ENCODE results near the gene NTM. TPM values are rescaled to one million over a fixed set of nuclear protein-coding genes. Genes with fewer than 3 reads are reported as not detected.

NTM gene
- total and polyA plus RNA-seq, 2 of the 8 experiments (the other 6 are each of a cell fraction or from before 2014, with no cell fraction given) = 13.4 to 20.0 TPM

GRCh38 chr11:132122735-132123134, 752.3 kb downstream of the NTM start:
- Histone ChIP-seq H2BK15ac (ENCODE audit: low read length) (0 out of 2 replicates have a peak overlapping the region, but pooled peaks have one; percentile 36), H3K14ac (ENCODE audit: insufficient read length) (no peak overlapping the region), H4K8ac (ENCODE audit: extremely low read depth, insufficient read depth, low read length) (no peak overlapping the region), H3K27ac (ENCODE audit: low read depth, low read length) (no peak overlapping the region), H3K4me2 (ENCODE audit: insufficient read depth in 1 of 2, low read depth in 2 of 2, low read length in 2 of 2) (no peak overlapping the region), H4K91ac (replicated peaks; ENCODE audit: insufficient read length, low read length) (peak overlapping the region; percentile 38), H3K23me2 (ENCODE audit: low read depth, low read length) (peaks cover 15% of the 10 kb centered on the region), H3K79me1 (ENCODE audit: low read depth, low read length) (peaks cover 2% of the 10 kb centered on the region; the same call in 1 of the 2 replicates), H3K18ac (ENCODE audit: extremely low read depth, low read length) (no peak overlapping the region; the same call in 1 of the 2 replicates), H4K20me1 (replicated peaks in 1 of 2; ENCODE audit: control insufficient read depth in 1 of 2, insufficient read depth in 2 of 2, low read length in 2 of 2) (peaks cover 0 to 7% of the 10 kb centered on the region in 2 experiments), H3K23ac (ENCODE audit: insufficient read length) (no peak overlapping the region), H2BK12ac (ENCODE audit: low read depth, low read length) (0 out of 2 replicates have a peak overlapping the region, but pooled peaks have one; percentile 5), H2AK5ac (ENCODE audit: low read depth, low read length) (no peak overlapping the region), H2AFZ (ENCODE audit: low read length) (no peak overlapping the region), H2BK5ac (ENCODE audit: low read depth, low read length) (no peak overlapping the region), H3K36me3 (ENCODE audit: control insufficient read depth in 2 of 4, insufficient read depth in 4 of 4, low read length in 3 of 4) (no peaks in the 10 kb centered on the region), H3K4ac (replicated peaks; ENCODE audit: insufficient read length, low read depth, low read length) (no peak overlapping the region), H4K5ac (ENCODE audit: insufficient read length, low read depth, low read length) (no peak overlapping the region), H3K9ac (replicated peaks in 1 of 4; ENCODE audit: extremely low read depth in 1 of 4, low read depth in 3 of 4, low read length in 3 of 4) (no peak overlapping the region), H3K9me3 (ENCODE audit: insufficient read depth in 2 of 2, low read depth in 1 of 2, low read length in 1 of 2) (no peaks in the 10 kb centered on the region), H3K79me2 (ENCODE audit: control insufficient read depth in 1 of 2, insufficient read depth in 2 of 2, low read length in 2 of 2) (no peaks in the 10 kb centered on the region), H3K4me1 (replicated peaks in 1 of 4; ENCODE audit: control insufficient read depth in 3 of 4, insufficient read depth in 4 of 4, low read length in 3 of 4) (peaks cover 15 to 35% (median 20%) of the 10 kb centered on the region in 4 experiments), H2BK20ac (ENCODE audit: low read length) (0 out of 2 replicates have a peak overlapping the region, but pooled peaks have one; percentile 26), H3K4me3 (ENCODE audit: extremely low read depth in 1 of 4, insufficient read depth in 2 of 4, low read depth in 3 of 4, low read length in 4 of 4) (no peak overlapping the region), H3K27me3 (replicated peaks in 1 of 4; ENCODE audit: control insufficient read depth in 3 of 4, extremely low read depth in 1 of 4, insufficient read depth in 3 of 4, low read length in 3 of 4) (peaks cover 0 to 2% (median 0%) of the 10 kb centered on the region in 4 experiments; a peak in 2 of 7 replicates), H2BK120ac (replicated peaks; ENCODE audit: low read depth, low read length) (no peak overlapping the region), H3K56ac (replicated peaks; ENCODE audit: insufficient read length, low read depth, low read length) (no peak overlapping the region)
- FAIRE-seq (no peak), DNase-seq (ENCODE audit: low read depth in 1 of 2, low spot score in 2 of 2) (no peak)
- TF ChIP-seq MAFK (IDR thresholded peaks at IDR 0.05; ENCODE audit: low read depth, low read length) (no peak), RBBP5 (IDR thresholded peaks at IDR 0.05; ENCODE audit: borderline replicate concordance, low read depth, low read length) (no peak), SP2 (IDR thresholded peaks at IDR 0.05; ENCODE audit: low read length) (no peak), E2F6 (IDR thresholded peaks at IDR 0.05) (no peak), CHD1 (IDR thresholded peaks at IDR 0.05; ENCODE audit: low read depth, low read length) (no peak), SAP30 (IDR thresholded peaks at IDR 0.05; ENCODE audit: insufficient read depth, insufficient replicate concordance, low read length) (no peak), SIX5 (IDR thresholded peaks at IDR 0.05; ENCODE audit: low read depth, low read length) (no peak), SRF (IDR thresholded peaks at IDR 0.05; ENCODE audit: low read depth, low read length) (no peak)
- ChIA-PET CTCF (ENCODE audit: partially characterized antibody) (interaction anchor here (0.8 to 3.3 kb wide), 18 partner anchors 9 to 451 kb away, joined by 3 to 51 read pairs (median 4); no protein-coding TSS in a partner anchor), POLR2A (ENCODE audit: partially characterized antibody) (no interaction called here)
- WGBS, 2 experiments (ENCODE audit: extremely low coverage in 1 of 2, insufficient coverage in 1 of 2, insufficient read length in 1 of 2, insufficient replicate concordance in 2 of 2, low coverage in 1 of 2, low lambda C conversion rate in 2 of 2, missing lambda C conversion rate in 1 of 2) = 90% methylated on average over 4 of the region's 4 CpGs; no CpG with 5 or more reads in 1 of the 2 experiments
